Tibial nerve (tissue), 4 donors: ENCODE results near the gene CRHR1. TPM values are rescaled to one million over a fixed set of nuclear protein-coding genes. Genes with fewer than 3 reads are reported as not detected.

Source experiments
- DNase-seq, 2 donors: peaks; one replicate each; pipeline ENCODE4 v3.0.0-alpha.2; 2019; ENCODE audit warnings: low spot score in 2 of 2
- H3K27ac ChIP-seq, 4 donors: fragments of 200-600 bp; sonication (generic) in 3 of 4; one replicate each; pipeline ENCODE4 v1.5.1; 2017 to 2019; ENCODE audit warnings: mild to moderate bottlenecking in 1 of 4
- H3K27me3 ChIP-seq, 2 donors: fragments of 200-600 bp; sonication (generic) in 1 of 2; one replicate each; pipeline versions ENCODE4 v1.5.1 to v1.6.0; 2017 to 2019
- H3K36me3 ChIP-seq, 3 donors: fragments of 200-600 bp; sonication (generic); one replicate each; pipeline ENCODE4 v1.5.1; 2018 to 2019
- H3K4me1 ChIP-seq, 4 donors: fragments of 200-600 bp; sonication (generic) in 3 of 4; one replicate each; pipeline ENCODE4 v1.5.1; 2017 to 2019
- H3K4me3 ChIP-seq, 4 donors: fragments of 200-600 bp; sonication (generic) in 3 of 4; one replicate each; pipeline ENCODE4 v1.5.1; 2017 to 2019; ENCODE audit warnings: mild to moderate bottlenecking in 1 of 4, moderate library complexity in 1 of 4
- H3K9me3 ChIP-seq, 4 donors: fragments of 200-600 bp; sonication (generic) in 3 of 4; one replicate each; pipeline ENCODE4 v1.5.1; 2017 to 2019
- EP300 ChIP-seq, 2 donors: sonication (generic); formaldehyde crosslinking; IDR thresholded peaks; one replicate each; pipeline ENCODE4 v1.6.1; 2017; ENCODE audit warnings: antibody characterized with exemption in 2 of 2, mild to moderate bottlenecking in 1 of 2
- POLR2A ChIP-seq, 2 donors: fragments of 450-650 bp; IDR thresholded peaks; one replicate each; pipeline ENCODE4 v1.6.1; 2017; ENCODE audit warnings: antibody characterized with exemption in 2 of 2, mild to moderate bottlenecking in 2 of 2, moderate library complexity in 2 of 2
- WGBS, 2 donors: methylation state at CpG; one replicate each; pipeline ENCODE4 v1.1.5; 2018; 5-methylcytosine and 5-hydroxymethylcytosine counted together
- total RNA-seq, 4 donors: library from RNA; depleted of rRNA; stranded (reverse); fragments of >200 nt; gene quantifications; one replicate each; pipeline ENCODE4 v1.1.0, GENCODE V29; 2016
- TF ChIP-seq, protein P1 (sequence below), 5 experiments: fragments of 200-600 bp in 3 of 5; fragments of 450-650 bp in 2 of 5; sonication (generic) in 3 of 5; IDR thresholded peaks; one replicate each; pipeline ENCODE4 v1.5.1; 2016 to 2019; ENCODE audit warnings: antibody characterized with exemption in 5 of 5, mild to moderate bottlenecking in 3 of 5, moderate library complexity in 2 of 5

The CRHR1 gene
- total RNA-seq, 4 donors from 2014 or later, result not detected

GRCh38 chr17:45818041-45818440, 33.9 kb downstream of the CRHR1 start:
- Histone ChIP-seq H3K4me1 (no peaks in the 10 kb centered on the region), H3K9me3 (no peaks in the 10 kb centered on the region), H3K36me3 (no peaks in the 10 kb centered on the region), H3K27me3 (peaks cover 0 to 5% of the 10 kb centered on the region in 2 donors), H3K4me3 (no peak overlapping the region), H3K27ac (no peak overlapping the region)
- 62 to 63% methylated on average over 5 to 6 of the region's 6 CpGs for WGBS, 2 donors
- DNase-seq, result no peak
- TF ChIP-seq POLR2A (IDR thresholded peaks at IDR 0.05), result no peak
- TF ChIP-seq, protein P1, sequence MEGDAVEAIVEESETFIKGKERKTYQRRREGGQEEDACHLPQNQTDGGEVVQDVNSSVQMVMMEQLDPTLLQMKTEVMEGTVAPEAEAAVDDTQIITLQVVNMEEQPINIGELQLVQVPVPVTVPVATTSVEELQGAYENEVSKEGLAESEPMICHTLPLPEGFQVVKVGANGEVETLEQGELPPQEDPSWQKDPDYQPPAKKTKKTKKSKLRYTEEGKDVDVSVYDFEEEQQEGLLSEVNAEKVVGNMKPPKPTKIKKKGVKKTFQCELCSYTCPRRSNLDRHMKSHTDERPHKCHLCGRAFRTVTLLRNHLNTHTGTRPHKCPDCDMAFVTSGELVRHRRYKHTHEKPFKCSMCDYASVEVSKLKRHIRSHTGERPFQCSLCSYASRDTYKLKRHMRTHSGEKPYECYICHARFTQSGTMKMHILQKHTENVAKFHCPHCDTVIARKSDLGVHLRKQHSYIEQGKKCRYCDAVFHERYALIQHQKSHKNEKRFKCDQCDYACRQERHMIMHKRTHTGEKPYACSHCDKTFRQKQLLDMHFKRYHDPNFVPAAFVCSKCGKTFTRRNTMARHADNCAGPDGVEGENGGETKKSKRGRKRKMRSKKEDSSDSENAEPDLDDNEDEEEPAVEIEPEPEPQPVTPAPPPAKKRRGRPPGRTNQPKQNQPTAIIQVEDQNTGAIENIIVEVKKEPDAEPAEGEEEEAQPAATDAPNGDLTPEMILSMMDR (IDR thresholded peaks at IDR 0.05), result no peak
- TF ChIP-seq EP300 (IDR thresholded peaks at IDR 0.05), result no peak

DNA sequence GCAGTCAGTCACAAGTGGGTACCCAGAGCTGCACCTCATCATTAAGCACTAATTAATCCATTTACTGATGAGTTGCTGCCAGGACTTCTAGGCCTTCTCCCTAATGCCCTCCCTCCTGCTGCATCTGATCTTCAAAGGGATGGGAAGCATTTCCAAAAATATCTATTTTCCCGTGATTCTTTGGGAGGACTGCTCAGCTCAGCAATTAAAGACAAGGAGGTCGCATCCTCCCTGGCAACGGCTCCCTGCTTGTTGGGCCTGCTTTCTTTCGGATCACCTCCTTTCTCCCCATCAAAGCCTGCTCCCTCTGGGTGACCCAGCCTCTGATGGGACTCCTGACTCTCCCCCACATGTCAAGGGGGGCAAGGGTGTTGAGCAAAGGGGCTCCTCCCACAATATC, 34.6 kb downstream of the CRHR1 start:
- H3K4me3 ChIP-seq, result no peak overlapping the region
- TF ChIP-seq, protein P1 (IDR thresholded peaks at IDR 0.05), result no peak
- TF ChIP-seq POLR2A (IDR thresholded peaks at IDR 0.05), result no peak
- TF ChIP-seq EP300 (IDR thresholded peaks at IDR 0.05), result no peak
- DNase-seq, result no peak
- no peaks in the 10 kb centered on the region for H3K9me3 ChIP-seq
- no peaks in the 10 kb centered on the region for H3K4me1 ChIP-seq
- WGBS, 2 donors, result 50 to 51% methylated on average over 4 of the region's 4 CpGs
- H3K36me3 ChIP-seq, result no peaks in the 10 kb centered on the region
- no peak overlapping the region for H3K27ac ChIP-seq
- H3K27me3 ChIP-seq, result peaks cover 0 to 2% of the 10 kb centered on the region in 2 donors

- Histone ChIP-seq H3K9me3 (no peaks in the 10 kb centered on the region), H3K36me3 (no peaks in the 10 kb centered on the region), H3K27ac (no peak overlapping the region), H3K4me3 (no peak overlapping the region), H3K4me1 (no peaks in the 10 kb centered on the region), H3K27me3 (peaks cover 0 to 5% of the 10 kb centered on the region in 2 donors)
- TF ChIP-seq POLR2A (IDR thresholded peaks at IDR 0.05) (no peak), EP300 (IDR thresholded peaks at IDR 0.05) (no peak)
- TF ChIP-seq, protein P1 (IDR thresholded peaks at IDR 0.05), result no peak
- WGBS, 2 donors, result 65 to 66% methylated on average over 6 of the region's 6 CpGs
- DNase-seq, result no peak
Observed at GRCh38 chr17:45819632-45820031, 35.5 kb downstream of the CRHR1 start.

GRCh38 chr17:45820052-45820780, 36.1 kb downstream of the CRHR1 start:
- Histone ChIP-seq H3K27ac (no peak overlapping the region), H3K27me3 (peaks cover 0 to 6% of the 10 kb centered on the region in 2 donors), H3K4me1 (no peaks in the 10 kb centered on the region), H3K4me3 (no peak overlapping the region), H3K36me3 (no peaks in the 10 kb centered on the region), H3K9me3 (no peaks in the 10 kb centered on the region)
- TF ChIP-seq EP300 (IDR thresholded peaks at IDR 0.05) (no peak), POLR2A (IDR thresholded peaks at IDR 0.05) (no peak)
- TF ChIP-seq, protein P1 (IDR thresholded peaks at IDR 0.05), result no peak
- 66 to 68% methylated on average over 6 of the region's 6 CpGs for WGBS, 2 donors
- DNase-seq, result no peak

GRCh38 chr17:45821147-45821546, 37.0 kb downstream of the CRHR1 start:
- Histone ChIP-seq H3K4me1 (no peaks in the 10 kb centered on the region), H3K4me3 (no peak overlapping the region), H3K27me3 (peaks cover 0 to 6% of the 10 kb centered on the region in 2 donors), H3K9me3 (no peaks in the 10 kb centered on the region), H3K36me3 (no peaks in the 10 kb centered on the region), H3K27ac (no peak overlapping the region)
- no peak for TF ChIP-seq POLR2A (IDR thresholded peaks at IDR 0.05)
- TF ChIP-seq, protein P1 (IDR thresholded peaks at IDR 0.05), result no peak
- no peak for TF ChIP-seq EP300 (IDR thresholded peaks at IDR 0.05)
- WGBS, 2 donors, result 87 to 90% methylated on average over 8 to 9 of the region's 9 CpGs
- no peak for DNase-seq
